Glomerular endothelial cell (primary cell): Measurements from ENCODE around the gene NRG4. TPM values are rescaled to one million over a fixed set of nuclear protein-coding genes. Genes with fewer than 3 reads are reported as not detected.
"Not testable (repeated sequence)": the region's sequence is repeated elsewhere in the genome, so short reads cannot be mapped to it uniquely, and the experiment has no call there.

Experiments used
- DNase-seq: peaks from one replicate; pipeline ENCODE4 v3.0.0-alpha.2; 2011; ENCODE audit warnings: low read depth, low spot score; ENCODE audit errors: extremely low read depth
- total RNA-seq: library from RNA; depleted of rRNA; stranded (reverse); fragments of >200 nt; gene quantifications from 2 replicates; pipeline ENCODE4 v1.2.3, GENCODE V29; 2015

The NRG4 gene
- total RNA-seq, 1 donor from 2014 or later, result not detected

- no peak for DNase-seq
Measured at GRCh38 chr15:75995611-75996010, 16.6 kb downstream of the NRG4 start.

DNA sequence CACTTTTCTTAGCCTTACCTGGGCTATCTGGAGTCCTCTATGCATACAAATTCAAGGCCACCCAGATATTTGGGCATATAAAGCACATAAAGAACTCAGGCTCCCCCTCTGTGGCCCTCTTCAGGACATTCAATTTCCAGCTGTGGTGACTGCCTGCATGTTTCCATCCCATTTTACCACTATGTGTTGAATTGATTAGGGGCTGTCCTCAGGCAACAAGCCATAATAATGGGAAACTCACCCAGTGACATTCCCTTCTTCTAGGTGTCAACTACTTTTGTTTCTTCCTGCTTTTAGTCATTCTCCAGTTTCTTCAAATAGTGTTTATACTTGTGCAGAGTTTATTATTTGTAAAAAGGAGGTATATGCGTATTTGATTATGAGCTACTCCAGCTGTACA is 18.0 kb downstream of the NRG4 start:
- no peak for DNase-seq

- no peak for DNase-seq
Measured at GRCh38 chr15:75992897-75993296, 19.3 kb downstream of the NRG4 start.

DNA sequence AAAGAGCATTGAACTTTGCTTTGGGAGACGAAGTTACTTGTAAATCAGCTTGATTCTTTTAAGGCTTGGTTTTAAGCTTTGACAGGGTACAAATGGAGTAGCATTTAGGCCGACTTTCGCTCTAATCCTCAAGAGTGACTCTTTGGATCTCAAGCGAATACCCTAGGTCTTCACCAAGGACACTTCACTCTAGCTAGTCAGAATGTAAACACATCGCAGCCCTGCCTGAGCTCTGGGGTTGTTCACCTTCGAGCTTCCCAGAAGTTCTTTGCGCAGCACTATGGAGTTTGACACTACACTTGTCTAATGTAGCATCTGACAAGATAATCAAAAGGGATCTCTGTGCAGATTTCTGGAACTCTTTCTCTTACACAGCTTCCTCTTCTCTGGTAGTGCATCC is 22.3 kb downstream of the NRG4 start:
- DNase-seq, result no peak

GRCh38 chr15:75989045-75989444 is 23.2 kb downstream of the NRG4 start:
- no peak for DNase-seq

GRCh38 chr15:75985971-75986370 is 26.3 kb downstream of the NRG4 start:
- no peak for DNase-seq

- not testable (repeated sequence) for DNase-seq
Measured at GRCh38 chr15:75984706-75985105, 27.5 kb downstream of the NRG4 start.

GRCh38 chr15:75982468-75982867 is 29.8 kb downstream of the NRG4 start:
- DNase-seq, result no peak

- DNase-seq, result no peak
Measured at GRCh38 chr15:75981149-75981815, 30.9 kb downstream of the NRG4 start.

DNA sequence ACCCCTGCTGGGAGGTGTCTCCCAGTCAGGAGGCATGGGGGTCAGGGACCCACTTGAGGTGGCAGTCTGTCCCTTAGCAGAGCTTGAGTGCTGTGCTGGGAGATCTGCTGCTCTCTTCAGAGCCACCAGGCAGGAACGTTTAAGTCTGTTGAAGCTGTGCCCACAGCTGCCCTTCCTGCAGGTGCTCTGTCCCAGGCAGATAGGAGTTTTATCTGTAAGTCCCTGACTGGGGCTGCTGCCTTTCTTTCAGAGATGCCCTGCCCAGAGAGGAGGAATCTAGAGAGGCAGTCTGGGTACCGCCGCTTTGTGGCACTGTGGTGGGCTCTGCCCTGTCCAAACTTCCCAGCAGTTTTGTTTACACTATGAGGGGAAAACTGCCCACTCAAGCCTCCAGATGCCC is 35.5 kb downstream of the NRG4 start:
- not testable (repeated sequence) for DNase-seq

- no peak for DNase-seq
Measured at GRCh38 chr15:75966073-75966472, 46.2 kb downstream of the NRG4 start.

DNA sequence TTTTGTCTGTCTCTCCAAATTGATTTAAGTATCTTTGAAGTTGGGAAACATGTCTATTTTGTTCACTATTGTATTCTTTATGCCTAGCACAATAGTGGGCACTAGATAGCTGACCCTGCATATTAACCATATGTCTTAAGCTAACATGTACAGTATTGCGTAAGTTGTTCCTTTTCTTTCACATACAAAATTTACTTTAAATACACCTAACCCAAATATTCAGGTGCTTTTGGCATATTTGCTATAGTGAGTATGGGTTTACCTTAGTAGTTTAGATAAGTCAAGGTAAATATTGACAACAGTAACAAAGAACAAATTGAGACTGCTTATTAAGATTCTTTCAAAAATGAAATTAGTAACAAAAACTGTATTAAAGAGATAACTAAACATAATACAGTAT is 50.9 kb downstream of the NRG4 start:
- DNase-seq, result no peak

DNA sequence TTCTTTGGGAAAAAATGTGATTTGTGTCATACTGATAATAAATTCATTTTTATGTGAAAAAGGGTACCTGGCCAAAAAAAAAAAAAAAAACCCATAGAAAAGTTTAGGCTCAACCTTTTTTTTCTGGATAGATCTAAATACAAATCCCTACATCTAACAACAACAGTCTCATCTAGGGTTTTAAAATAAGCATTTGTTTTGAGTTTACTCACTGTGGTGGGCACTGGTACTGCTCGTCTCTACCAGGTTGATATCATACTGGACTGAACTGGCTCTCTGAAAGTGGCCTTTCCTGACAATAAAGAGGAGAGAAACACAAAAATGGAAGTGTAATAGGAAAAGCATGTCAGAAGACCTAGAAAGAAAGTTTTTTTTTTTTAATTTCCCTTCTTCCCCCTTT is 56.5 kb downstream of the NRG4 start:
- DNase-seq, result no peak

DNA sequence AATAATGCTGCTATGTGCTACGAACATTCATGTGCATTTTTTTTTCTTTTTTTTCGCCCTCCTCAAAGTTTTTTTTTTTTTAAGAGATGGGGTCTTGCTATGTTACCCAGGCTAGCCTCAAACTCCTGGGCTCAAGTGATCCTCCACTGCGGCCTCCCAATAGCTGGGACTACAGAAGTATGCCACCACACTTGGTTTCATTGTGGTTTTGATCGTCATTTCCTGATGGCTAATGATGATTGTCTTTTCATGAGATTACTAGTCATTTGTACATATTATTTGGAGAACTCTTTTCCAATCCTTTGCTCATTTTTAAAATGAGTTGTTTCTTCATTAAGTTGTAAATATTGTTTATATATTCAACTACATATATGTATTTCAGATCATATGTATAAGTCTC is 59.7 kb downstream of the NRG4 start:
- DNase-seq, result no peak

- no peak for DNase-seq
Measured at GRCh38 chr15:75948761-75949296, 63.4 kb downstream of the NRG4 start.

- no peak for DNase-seq
Measured at GRCh38 chr15:75947092-75947491, 65.1 kb downstream of the NRG4 start.

GRCh38 chr15:75945953-75946352 is 66.3 kb downstream of the NRG4 start:
- DNase-seq, result no peak

GRCh38 chr15:75943713-75944215 is 68.5 kb downstream of the NRG4 start:
- no peak for DNase-seq

GRCh38 chr15:75943246-75943645 is 69.0 kb downstream of the NRG4 start:
- DNase-seq, result no peak

DNA sequence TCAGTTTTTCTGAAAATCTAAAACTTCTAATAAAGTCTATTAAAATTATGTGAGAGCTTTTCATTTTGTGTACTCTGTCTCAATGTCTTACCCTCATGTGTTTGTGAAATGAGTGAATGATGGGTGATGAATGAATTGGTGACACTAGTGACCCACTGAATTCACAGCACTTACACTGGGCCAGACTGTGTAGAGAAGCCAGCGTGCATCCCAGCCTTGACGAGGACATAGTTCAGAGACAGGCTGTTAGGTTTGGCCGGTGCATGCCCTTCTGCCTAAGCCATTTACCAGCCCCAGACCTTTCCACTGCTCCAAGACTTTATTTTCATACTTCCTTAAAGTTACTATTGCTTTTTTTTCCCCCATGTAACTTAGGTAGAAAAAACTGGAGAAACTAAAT is 69.8 kb downstream of the NRG4 start:
- DNase-seq, result no peak

DNA sequence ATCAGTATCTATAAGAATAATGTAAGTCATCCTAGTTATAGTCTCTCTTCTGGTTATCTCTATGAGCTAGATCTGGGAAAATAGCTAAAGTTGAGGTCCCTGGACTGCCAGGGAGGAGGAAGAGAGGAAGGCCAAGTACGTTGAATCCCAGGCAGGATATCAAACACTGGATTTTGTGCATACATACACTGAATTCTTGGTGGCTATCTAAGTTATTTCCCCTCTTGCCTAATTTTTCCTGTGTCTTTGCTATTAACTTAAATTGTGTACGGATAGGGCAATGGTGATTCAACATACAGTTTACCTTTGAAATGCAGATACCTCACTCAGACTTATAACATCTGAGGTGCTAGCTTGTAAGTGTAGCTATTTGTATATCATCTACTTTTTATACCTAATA is 81.4 kb downstream of the NRG4 start:
- DNase-seq, result no peak

DNA sequence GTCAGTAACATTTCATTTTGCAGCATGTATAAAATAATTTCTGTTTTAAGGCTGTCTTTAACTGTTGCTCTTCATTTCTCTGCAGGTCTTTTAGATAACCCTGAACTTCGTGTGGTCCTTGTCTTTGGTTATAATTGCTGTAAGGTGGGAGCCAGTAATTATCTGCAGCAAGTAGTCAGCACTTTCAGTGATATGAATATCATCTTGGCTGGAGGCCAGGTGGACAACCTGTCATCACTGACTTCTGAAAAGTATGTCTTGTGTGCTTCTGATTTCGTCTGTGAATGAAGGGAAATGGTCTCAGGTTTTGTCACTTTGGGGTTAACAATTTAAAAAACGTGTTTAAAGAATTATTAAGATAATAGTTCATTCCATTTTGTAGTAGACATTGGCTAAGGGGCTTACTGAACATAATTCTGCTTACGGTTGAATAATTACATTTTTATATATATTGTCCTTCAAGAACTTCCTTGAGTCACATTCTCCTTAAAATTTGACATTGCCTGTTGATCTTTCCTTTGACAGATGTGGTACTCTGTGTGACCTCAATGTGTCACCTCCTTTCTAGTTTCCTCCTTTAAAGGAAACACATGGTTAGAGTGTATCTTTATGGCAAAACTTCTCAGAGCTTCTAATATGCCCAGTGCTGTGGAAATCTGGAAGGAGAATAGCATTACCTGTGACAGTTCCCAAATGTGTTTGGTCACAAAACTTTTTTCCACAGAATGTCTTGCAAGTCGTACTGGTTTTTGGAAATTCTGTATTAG is 82.2 kb downstream of the NRG4 start:
- DNase-seq, result no peak
